Measurements from ENCODE around the gene PIGS. TPM values are rescaled to one million over a fixed set of nuclear protein-coding genes. Genes with fewer than 3 reads are reported as not detected.

PIGS gene
- polyA plus RNA-seq, 1 of the 3 experiments (the other 2 are of a cell fraction) = 78.5 TPM

- Histone ChIP-seq H2AFZ (ENCODE audit: low read depth) (no peak overlapping the region), H3K79me2 (ENCODE audit: insufficient read depth) (no peaks in the 10 kb centered on the region), H3K9ac (no peak overlapping the region), H3K4me1 (ENCODE audit: control insufficient read depth in 1 of 2, insufficient read depth in 2 of 2, low read depth in 1 of 2, low read length in 1 of 2) (no peaks in the 10 kb centered on the region), H3K4me3 (ENCODE audit: low read depth in 2 of 2, low read length in 1 of 2) (no peak overlapping the region), H4K20me1 (ENCODE audit: insufficient read depth) (no peaks in the 10 kb centered on the region), H3K9me3 (no peaks in the 10 kb centered on the region), H3K27ac (ENCODE audit: low read depth in 2 of 2, low read length in 1 of 2) (no peak overlapping the region), H3K27me3 (ENCODE audit: insufficient read depth) (peaks cover 14% of the 10 kb centered on the region), H3K4me2 (no peak overlapping the region), H3K36me3 (replicated peaks in 1 of 2; ENCODE audit: control insufficient read depth in 1 of 2, insufficient read depth in 2 of 2, low read length in 1 of 2) (no peaks in the 10 kb centered on the region), H3F3A (replicated peaks; ENCODE audit: insufficient read depth) (no peaks in the 10 kb centered on the region), H3K9me2 (no peaks in the 10 kb centered on the region)
- no peak for DNase-seq
- POLR2A ChIA-PET = no interaction called here
- 66% methylated on average over 7 of the region's 7 CpGs for WGBS (ENCODE audit: low lambda C conversion rate)
- CTCF ChIA-PET = no interaction called here
- TF ChIP-seq, protein P1, sequence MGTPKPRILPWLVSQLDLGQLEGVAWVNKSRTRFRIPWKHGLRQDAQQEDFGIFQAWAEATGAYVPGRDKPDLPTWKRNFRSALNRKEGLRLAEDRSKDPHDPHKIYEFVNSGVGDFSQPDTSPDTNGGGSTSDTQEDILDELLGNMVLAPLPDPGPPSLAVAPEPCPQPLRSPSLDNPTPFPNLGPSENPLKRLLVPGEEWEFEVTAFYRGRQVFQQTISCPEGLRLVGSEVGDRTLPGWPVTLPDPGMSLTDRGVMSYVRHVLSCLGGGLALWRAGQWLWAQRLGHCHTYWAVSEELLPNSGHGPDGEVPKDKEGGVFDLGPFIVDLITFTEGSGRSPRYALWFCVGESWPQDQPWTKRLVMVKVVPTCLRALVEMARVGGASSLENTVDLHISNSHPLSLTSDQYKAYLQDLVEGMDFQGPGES (IDR thresholded peaks at IDR 0.05; ENCODE audit: low read depth, low read length) = no peak
- TF ChIP-seq RFX5 (IDR thresholded peaks at IDR 0.05; ENCODE audit: low read length) (no peak), TCF12 (IDR thresholded peaks at IDR 0.05) (no peak), FOXJ3 (CRISPR knock-in tag; IDR thresholded peaks at IDR 0.05) (no peak), MAX (IDR thresholded peaks at IDR 0.05; ENCODE audit: low read depth) (no peak), PBX3 (IDR thresholded peaks at IDR 0.05) (no peak), FOSL2 (IDR thresholded peaks at IDR 0.05; ENCODE audit: borderline replicate concordance, low read depth) (no peak), POLR2AphosphoS5 (IDR thresholded peaks at IDR 0.05; ENCODE audit: low read depth, low read length) (no peak), NFIC (IDR thresholded peaks at IDR 0.05; ENCODE audit: borderline replicate concordance) (no peak), JUND (IDR thresholded peaks at IDR 0.05) (no peak), ELF1 (IDR thresholded peaks at IDR 0.05) (no peak)
- TF ChIP-seq, protein P2, sequence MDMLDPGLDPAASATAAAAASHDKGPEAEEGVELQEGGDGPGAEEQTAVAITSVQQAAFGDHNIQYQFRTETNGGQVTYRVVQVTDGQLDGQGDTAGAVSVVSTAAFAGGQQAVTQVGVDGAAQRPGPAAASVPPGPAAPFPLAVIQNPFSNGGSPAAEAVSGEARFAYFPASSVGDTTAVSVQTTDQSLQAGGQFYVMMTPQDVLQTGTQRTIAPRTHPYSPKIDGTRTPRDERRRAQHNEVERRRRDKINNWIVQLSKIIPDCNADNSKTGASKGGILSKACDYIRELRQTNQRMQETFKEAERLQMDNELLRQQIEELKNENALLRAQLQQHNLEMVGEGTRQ (IDR thresholded peaks at IDR 0.05; ENCODE audit: borderline replicate concordance, low read depth, low read length) = no peak
- TF ChIP-seq, protein P3, sequence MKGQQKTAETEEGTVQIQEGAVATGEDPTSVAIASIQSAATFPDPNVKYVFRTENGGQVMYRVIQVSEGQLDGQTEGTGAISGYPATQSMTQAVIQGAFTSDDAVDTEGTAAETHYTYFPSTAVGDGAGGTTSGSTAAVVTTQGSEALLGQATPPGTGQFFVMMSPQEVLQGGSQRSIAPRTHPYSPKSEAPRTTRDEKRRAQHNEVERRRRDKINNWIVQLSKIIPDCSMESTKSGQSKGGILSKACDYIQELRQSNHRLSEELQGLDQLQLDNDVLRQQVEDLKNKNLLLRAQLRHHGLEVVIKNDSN (IDR thresholded peaks at IDR 0.05; ENCODE audit: borderline replicate concordance, low read depth) = no peak
Measured at GRCh38 chr17:28518578-28518977, 52.7 kb downstream of the PIGS start.

- 48% methylated on average over 6 of the region's 6 CpGs for WGBS (ENCODE audit: low lambda C conversion rate)
- H4K20me1 ChIP-seq (ENCODE audit: insufficient read depth) = no peaks in the 10 kb centered on the region
- no peak overlapping the region for H2AFZ ChIP-seq (ENCODE audit: low read depth)
- H3K4me3 ChIP-seq (ENCODE audit: low read depth in 2 of 2, low read length in 1 of 2) = no peak overlapping the region
- peaks cover 18% of the 10 kb centered on the region for H3K27me3 ChIP-seq (ENCODE audit: insufficient read depth)
- CTCF ChIA-PET = no interaction called here
- TF ChIP-seq, protein P1 (IDR thresholded peaks at IDR 0.05; ENCODE audit: low read depth, low read length) = no peak
- no peak for TF ChIP-seq JUND (IDR thresholded peaks at IDR 0.05)
- TF ChIP-seq TCF12 (IDR thresholded peaks at IDR 0.05) = no peak
- no peak for TF ChIP-seq TEAD4 (IDR thresholded peaks at IDR 0.05; ENCODE audit: borderline replicate concordance, insufficient read depth)
- TF ChIP-seq POLR2AphosphoS5 (IDR thresholded peaks at IDR 0.05; ENCODE audit: low read depth, low read length) = no peak
- TF ChIP-seq GABPA (IDR thresholded peaks at IDR 0.05; ENCODE audit: low read depth) = no peak
- TF ChIP-seq, protein P2 (IDR thresholded peaks at IDR 0.05; ENCODE audit: borderline replicate concordance, low read depth, low read length) = no peak
- no peak for TF ChIP-seq RFX5 (IDR thresholded peaks at IDR 0.05; ENCODE audit: low read length)
- no peak for TF ChIP-seq RXRA (IDR thresholded peaks at IDR 0.05; ENCODE audit: borderline replicate concordance, low read depth)
- no peak overlapping the region for H3K27ac ChIP-seq (ENCODE audit: low read depth in 2 of 2, low read length in 1 of 2)
- DNase-seq = no peak
- no peaks in the 10 kb centered on the region for H3K9me3 ChIP-seq
- H3K9ac ChIP-seq = no peak overlapping the region
- H3K9me2 ChIP-seq = no peaks in the 10 kb centered on the region
- POLR2A ChIA-PET = no interaction called here
- H3K79me2 ChIP-seq (ENCODE audit: insufficient read depth) = no peaks in the 10 kb centered on the region
- no peaks in the 10 kb centered on the region for H3K36me3 ChIP-seq (replicated peaks in 1 of 2; ENCODE audit: control insufficient read depth in 1 of 2, insufficient read depth in 2 of 2, low read length in 1 of 2)
- no peak overlapping the region for H3K4me2 ChIP-seq
- no peaks in the 10 kb centered on the region for H3F3A ChIP-seq (replicated peaks; ENCODE audit: insufficient read depth)
- H3K4me1 ChIP-seq (ENCODE audit: control insufficient read depth in 1 of 2, insufficient read depth in 2 of 2, low read depth in 1 of 2, low read length in 1 of 2) = no peaks in the 10 kb centered on the region
Measured at GRCh38 chr17:28518132-28518531, 53.2 kb downstream of the PIGS start.

Measured in SK-N-SH (cell line).